ENCODE measurements around the gene RHOT1.
"Not testable (repeated sequence)": the region's sequence is repeated elsewhere in the genome, so short reads cannot be mapped to it uniquely, and the experiment has no call there.

- TF ChIP-seq FOXM1 (IDR thresholded peaks at IDR 0.05; ENCODE audit: borderline replicate concordance); ARNT (IDR thresholded peaks at IDR 0.05); SP1 (IDR thresholded peaks at IDR 0.05): not testable (repeated sequence)
Observed at GRCh38 chr17:32263515-32263914, 121.2 kb downstream of the RHOT1 start.
